AG10803 (cell line): ENCODE measurements around the gene DCLK3.

Experiments
- DNase-seq: peaks from one replicate; pipeline ENCODE4 v3.0.0; 2010; ENCODE audit warnings: low read depth
- H3K4me3 ChIP-seq: 2 replicates; pipeline ENCODE4 v1.5.1; 2011; ENCODE audit warnings: mild to moderate bottlenecking, low read length, control low read depth
- TF ChIP-seq, protein P1 (sequence below): conservative IDR thresholded peaks from 2 replicates; pipeline ENCODE4 v1.5.1; 2011; ENCODE audit warnings: mild to moderate bottlenecking, low read length, control low read depth, inconsistent platforms

Gene DCLK3

DNA sequence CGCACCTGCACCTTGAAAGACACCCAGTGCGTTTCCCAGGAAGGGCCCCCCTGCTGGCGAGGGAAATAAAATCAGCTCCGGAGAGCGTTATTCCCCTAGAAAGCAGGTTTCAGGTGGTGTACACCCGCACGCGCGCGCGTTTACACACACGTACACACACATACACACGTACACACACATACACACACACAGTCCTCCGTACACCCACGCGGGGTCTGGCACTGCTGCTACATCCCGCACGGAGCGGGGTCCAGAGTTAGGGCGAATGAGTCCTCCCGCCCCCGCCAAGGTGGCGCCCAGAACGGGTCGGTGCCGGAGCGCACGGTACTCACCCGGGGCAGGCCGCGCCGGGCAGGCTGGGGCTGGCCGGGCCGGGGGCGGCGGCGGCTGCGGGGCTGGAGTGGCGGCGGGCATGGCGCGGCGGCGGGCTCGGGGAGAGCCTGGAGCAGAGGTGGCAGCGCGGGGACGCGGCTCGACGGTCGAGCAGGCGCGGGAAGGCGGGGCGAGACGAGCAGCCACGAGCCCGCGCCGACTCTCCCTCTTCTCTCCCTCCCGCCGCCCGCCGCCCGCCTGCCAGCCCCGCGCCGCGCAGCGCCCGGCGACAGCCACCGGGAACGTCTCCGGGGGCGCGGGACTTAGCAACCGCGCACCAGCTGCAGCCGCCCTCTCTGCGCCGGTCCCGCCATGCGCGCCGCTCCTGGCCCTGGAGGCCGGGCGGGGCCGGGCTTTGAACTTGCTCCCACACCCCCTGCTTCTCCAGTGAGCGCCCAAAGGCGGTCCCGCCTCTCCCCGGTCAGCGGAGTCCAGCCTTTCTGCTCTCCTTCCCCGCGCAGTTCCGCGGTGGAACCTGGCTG, at the start of gene DCLK3:
Gene DCLK3, minus strand, starts transcription at position 704 of the 854 bp plus-strand sequence. Its CDS starts 290 bp downstream, at position 414.
- TF ChIP-seq, protein P1, sequence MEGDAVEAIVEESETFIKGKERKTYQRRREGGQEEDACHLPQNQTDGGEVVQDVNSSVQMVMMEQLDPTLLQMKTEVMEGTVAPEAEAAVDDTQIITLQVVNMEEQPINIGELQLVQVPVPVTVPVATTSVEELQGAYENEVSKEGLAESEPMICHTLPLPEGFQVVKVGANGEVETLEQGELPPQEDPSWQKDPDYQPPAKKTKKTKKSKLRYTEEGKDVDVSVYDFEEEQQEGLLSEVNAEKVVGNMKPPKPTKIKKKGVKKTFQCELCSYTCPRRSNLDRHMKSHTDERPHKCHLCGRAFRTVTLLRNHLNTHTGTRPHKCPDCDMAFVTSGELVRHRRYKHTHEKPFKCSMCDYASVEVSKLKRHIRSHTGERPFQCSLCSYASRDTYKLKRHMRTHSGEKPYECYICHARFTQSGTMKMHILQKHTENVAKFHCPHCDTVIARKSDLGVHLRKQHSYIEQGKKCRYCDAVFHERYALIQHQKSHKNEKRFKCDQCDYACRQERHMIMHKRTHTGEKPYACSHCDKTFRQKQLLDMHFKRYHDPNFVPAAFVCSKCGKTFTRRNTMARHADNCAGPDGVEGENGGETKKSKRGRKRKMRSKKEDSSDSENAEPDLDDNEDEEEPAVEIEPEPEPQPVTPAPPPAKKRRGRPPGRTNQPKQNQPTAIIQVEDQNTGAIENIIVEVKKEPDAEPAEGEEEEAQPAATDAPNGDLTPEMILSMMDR = no peak
- DNase-seq = no peak
- peak within 1 kb of the TSS; percentile 20 for H3K4me3 ChIP-seq

DNA sequence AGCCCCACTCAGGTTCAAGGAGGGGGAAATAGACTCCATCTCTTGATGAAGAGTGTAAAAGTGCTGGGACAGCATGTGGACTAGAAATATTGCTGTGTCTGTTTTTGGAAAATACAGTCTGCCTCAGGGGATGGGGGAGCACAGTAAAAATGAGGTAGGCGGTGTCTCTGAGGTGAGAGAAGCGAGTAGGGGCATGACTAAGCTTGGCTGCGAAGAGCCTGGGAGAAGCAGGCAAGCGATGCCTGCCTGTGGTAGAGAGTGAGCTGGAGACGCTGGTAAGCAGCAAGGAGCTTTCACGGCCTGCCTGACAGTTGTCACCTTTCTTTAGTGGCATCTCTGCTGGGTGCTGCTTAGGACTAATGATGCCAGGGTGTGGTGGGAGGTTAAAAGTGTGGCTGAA, 49.0 kb upstream of the DCLK3 start:
- DNase-seq = no peak
- TF ChIP-seq, protein P1 = no peak
- H3K4me3 ChIP-seq = no peak overlapping the region

DNA sequence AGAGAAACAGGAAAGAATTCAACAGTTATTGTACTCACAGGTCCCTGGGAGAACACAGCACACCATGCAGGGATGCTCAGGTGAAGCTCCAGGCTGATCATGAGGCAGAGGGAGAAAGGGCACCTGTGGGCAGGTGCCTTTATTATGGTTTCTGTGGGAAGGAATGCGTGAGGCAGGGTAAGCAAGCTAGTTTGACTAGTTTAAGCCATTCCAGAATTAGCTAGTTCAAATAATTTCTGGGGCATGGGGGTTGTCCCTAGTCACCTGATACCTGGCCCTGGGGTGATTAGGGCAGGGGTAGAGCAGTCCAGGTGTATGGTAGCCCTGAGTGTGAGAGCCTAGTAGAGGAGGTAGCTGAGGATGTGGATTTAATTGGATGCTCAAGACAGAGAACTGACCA, 47.9 kb upstream of the DCLK3 start:
- no peak for DNase-seq
- no peak overlapping the region for H3K4me3 ChIP-seq
- TF ChIP-seq, protein P1 = no peak

DNA sequence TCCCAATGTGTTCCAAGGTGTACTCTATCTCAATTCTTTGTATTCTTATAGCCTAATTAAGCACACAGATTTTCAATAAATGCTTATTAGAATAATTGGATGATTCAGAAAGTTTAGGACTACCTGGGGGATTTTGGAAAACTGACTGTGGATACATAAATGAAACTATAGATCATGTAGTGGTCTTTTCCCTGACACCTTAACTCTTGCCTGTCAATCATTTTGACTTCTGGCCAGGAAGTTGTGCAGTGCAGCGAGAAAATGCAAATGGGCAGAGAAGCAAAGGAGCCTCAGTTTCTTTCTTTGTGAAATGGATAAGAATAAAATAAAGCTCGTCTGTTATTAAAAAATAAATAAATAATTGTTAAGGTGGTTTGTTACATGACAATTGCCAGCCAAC, 47.4 kb upstream of the DCLK3 start:
- no peak overlapping the region for H3K4me3 ChIP-seq
- no peak for DNase-seq
- TF ChIP-seq, protein P1 = no peak

GRCh38 chr3:36804295-36805055, 40.1 kb upstream of the DCLK3 start:
- no peak for DNase-seq
- TF ChIP-seq, protein P1 = no peak
- no peak overlapping the region for H3K4me3 ChIP-seq

- no peak overlapping the region for H3K4me3 ChIP-seq
- no peak for DNase-seq
- TF ChIP-seq, protein P1 = no peak
These were observed 38.9 kb upstream of the DCLK3 start for GRCh38 chr3:36803091-36803791.
